ENCODE data around the gene CYP46A1. TPM values are rescaled to one million over a fixed set of nuclear protein-coding genes. Genes with fewer than 3 reads are reported as not detected.
"Not testable (repeated sequence)": the region's sequence is repeated elsewhere in the genome, so short reads cannot be mapped to it uniquely, and the experiment has no call there.

Gene CYP46A1
- 0.02 TPM in 1 of 2 replicates, not detected in the other for total RNA-seq (2014; rRNA removed; shearing (Covaris generic))

GRCh38 chr14:99683619-99684409, at the start of gene CYP46A1:
TSS of gene CYP46A1 (plus strand) at chr14:99684298. CDS start at chr14:99684418, 120 bp downstream.
- peak; percentile 94 for DNase-seq (ENCODE audit: low read depth)

- no peak for DNase-seq (ENCODE audit: low read depth)
These were observed 49.7 kb upstream of the CYP46A1 start for GRCh38 chr14:99634443-99634842.

- DNase-seq (ENCODE audit: low read depth) = no peak
These were observed 49.0 kb upstream of the CYP46A1 start for GRCh38 chr14:99635116-99635515.

GRCh38 chr14:99636487-99636886, 47.6 kb upstream of the CYP46A1 start:
- DNase-seq (ENCODE audit: low read depth) = no peak

GRCh38 chr14:99637624-99638023, 46.5 kb upstream of the CYP46A1 start:
- DNase-seq (ENCODE audit: low read depth) = no peak

GRCh38 chr14:99642771-99643170, 41.3 kb upstream of the CYP46A1 start:
- DNase-seq (ENCODE audit: low read depth) = not testable (repeated sequence)

GRCh38 chr14:99643343-99643742, 40.8 kb upstream of the CYP46A1 start:
- no peak for DNase-seq (ENCODE audit: low read depth)

GRCh38 chr14:99644035-99644587, 40.0 kb upstream of the CYP46A1 start:
- no peak for DNase-seq (ENCODE audit: low read depth)

- DNase-seq (ENCODE audit: low read depth) = no peak
These were observed 39.2 kb upstream of the CYP46A1 start, which contains the start of gene HHIPL1 for GRCh38 chr14:99644723-99645544. TSS of gene HHIPL1 (plus strand) at chr14:99645129. CDS start at chr14:99645208, 79 bp downstream.

- DNase-seq (ENCODE audit: low read depth) = no peak
These were observed 38.3 kb upstream of the CYP46A1 start for GRCh38 chr14:99645545-99646505.

GRCh38 chr14:99647411-99647810, 36.7 kb upstream of the CYP46A1 start:
- DNase-seq (ENCODE audit: low read depth) = peak; percentile 16

- DNase-seq (ENCODE audit: low read depth) = no peak
These were observed 35.9 kb upstream of the CYP46A1 start for GRCh38 chr14:99648027-99648784.

- peak; percentile 43 for DNase-seq (ENCODE audit: low read depth)
These were observed 34.9 kb upstream of the CYP46A1 start for GRCh38 chr14:99649219-99649618.

GRCh38 chr14:99649643-99650042, 34.5 kb upstream of the CYP46A1 start:
- no peak for DNase-seq (ENCODE audit: low read depth)

- DNase-seq (ENCODE audit: low read depth) = no peak
These were observed 33.9 kb upstream of the CYP46A1 start for GRCh38 chr14:99650189-99650588.

- DNase-seq (ENCODE audit: low read depth) = no peak
These were observed 31.9 kb upstream of the CYP46A1 start for GRCh38 chr14:99651953-99652746.

GRCh38 chr14:99654235-99654985, 29.7 kb upstream of the CYP46A1 start:
- peak; percentile 49 for DNase-seq (ENCODE audit: low read depth)

- no peak for DNase-seq (ENCODE audit: low read depth)
These were observed 28.6 kb upstream of the CYP46A1 start for GRCh38 chr14:99655521-99655920.

GRCh38 chr14:99656171-99656570, 27.9 kb upstream of the CYP46A1 start:
- no peak for DNase-seq (ENCODE audit: low read depth)
